ENCODE measurements around the gene RAB37.

RAB37 gene

GRCh38 chr17:74785981-74786360 lies 48.9 kb downstream of the RAB37 start:
- Histone ChIP-seq H3K9me3 (ENCODE audit: control insufficient read depth, low read depth, low read length) (no peaks in the 10 kb centered on the region), H3K27me3 (ENCODE audit: control insufficient read depth, insufficient read depth, low read length) (no peaks in the 10 kb centered on the region), H3K36me3 (ENCODE audit: control insufficient read depth, low read depth, low read length) (no peaks in the 10 kb centered on the region), H3K4me1 (ENCODE audit: control insufficient read depth, low read depth, low read length) (peaks cover 7% of the 10 kb centered on the region), H3K9ac (ENCODE audit: low read length) (no peak overlapping the region), H3K4me3 (ENCODE audit: low read length) (no peak overlapping the region), H3K27ac (ENCODE audit: low read length) (no peak overlapping the region)

GRCh38 chr17:74786431-74787055 lies 49.5 kb downstream of the RAB37 start:
- Histone ChIP-seq H3K9me3 (ENCODE audit: control insufficient read depth, low read depth, low read length) (no peaks in the 10 kb centered on the region), H3K27me3 (ENCODE audit: control insufficient read depth, insufficient read depth, low read length) (no peaks in the 10 kb centered on the region), H3K4me1 (ENCODE audit: control insufficient read depth, low read depth, low read length) (peaks cover 7% of the 10 kb centered on the region), H3K36me3 (ENCODE audit: control insufficient read depth, low read depth, low read length) (no peaks in the 10 kb centered on the region), H3K27ac (ENCODE audit: low read length) (no peak overlapping the region), H3K9ac (ENCODE audit: low read length) (no peak overlapping the region), H3K4me3 (ENCODE audit: low read length) (no peak overlapping the region)

DNA sequence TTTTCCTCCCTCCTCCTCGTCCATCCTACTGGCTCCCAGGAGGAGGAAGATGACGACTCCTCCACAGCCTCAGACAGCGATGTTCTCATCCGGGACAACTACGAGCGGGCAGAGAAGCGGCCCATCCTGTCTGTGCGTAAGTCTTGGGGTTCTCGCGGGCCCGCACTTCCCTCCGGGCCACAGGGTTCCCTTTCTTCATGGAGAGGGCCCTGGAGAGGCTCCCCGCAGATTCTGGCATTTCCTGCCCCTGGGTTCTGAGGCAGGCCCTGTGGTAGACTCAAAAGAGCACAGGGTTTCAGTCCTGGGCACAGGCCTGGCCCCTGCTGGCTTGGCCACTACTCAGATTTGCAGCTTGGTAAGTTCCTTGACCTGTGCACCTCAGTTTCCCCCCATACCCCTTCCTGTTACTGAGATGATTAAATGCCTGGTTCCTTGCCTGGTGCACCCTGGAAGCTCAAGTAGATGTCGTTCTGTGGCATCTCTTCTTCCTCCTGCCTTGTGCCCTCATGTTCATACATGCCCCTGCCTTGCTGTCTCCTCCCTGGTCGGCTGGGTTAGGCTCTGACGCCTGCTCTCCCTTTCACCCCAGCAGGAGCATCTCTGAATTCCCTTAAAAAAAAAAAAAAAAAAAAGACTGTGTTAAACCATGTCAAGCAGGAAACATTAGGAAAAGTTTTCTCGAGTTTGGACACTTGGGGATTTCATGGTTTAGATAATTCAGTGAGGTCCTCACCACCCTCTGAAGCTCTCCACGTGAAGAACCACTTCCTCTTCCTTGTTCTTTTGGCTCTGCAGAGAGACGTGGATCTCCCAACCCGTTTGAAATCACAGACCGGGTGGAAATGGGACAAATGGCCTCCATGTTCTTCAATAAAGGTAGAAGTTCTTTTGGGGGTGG lies 53.4 kb downstream of the RAB37 start:
- H3K9ac ChIP-seq (ENCODE audit: low read length): no peak overlapping the region
- H3K4me1 ChIP-seq (ENCODE audit: control insufficient read depth, low read depth, low read length): no peaks in the 10 kb centered on the region
- H3K9me3 ChIP-seq (ENCODE audit: control insufficient read depth, low read depth, low read length): no peaks in the 10 kb centered on the region
- peaks cover 14% of the 10 kb centered on the region for H3K36me3 ChIP-seq (ENCODE audit: control insufficient read depth, low read depth, low read length)
- no peak overlapping the region for H3K4me3 ChIP-seq (ENCODE audit: low read length)
- no peaks in the 10 kb centered on the region for H3K27me3 ChIP-seq (ENCODE audit: control insufficient read depth, insufficient read depth, low read length)
- H3K27ac ChIP-seq (ENCODE audit: low read length): no peak overlapping the region

DNA sequence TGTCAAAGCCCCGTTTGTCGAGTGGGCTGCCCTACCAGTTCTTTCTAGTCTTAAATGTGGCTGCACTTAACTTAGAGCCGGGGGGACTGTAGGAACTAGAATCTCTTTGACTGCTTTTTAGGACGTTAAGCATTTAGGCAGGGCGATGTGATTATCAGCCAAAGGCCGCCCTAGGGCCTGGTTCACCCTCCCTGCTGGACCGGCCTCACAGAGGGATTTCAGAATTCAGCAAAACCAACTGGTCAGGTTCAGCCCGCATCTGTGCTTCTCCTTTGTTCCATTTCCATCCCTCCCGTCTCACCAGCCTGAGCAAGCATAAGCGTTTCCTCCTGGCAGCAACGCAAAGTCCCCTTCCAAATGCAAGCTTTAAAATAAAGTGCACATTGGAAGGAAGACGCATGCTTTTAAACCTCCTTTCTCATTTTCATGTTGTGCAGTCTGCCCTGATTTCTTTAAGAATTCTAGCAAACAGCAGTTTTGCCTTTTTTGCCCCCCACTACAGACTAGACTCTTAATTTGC lies 55.6 kb downstream of the RAB37 start:
- peaks cover 18% of the 10 kb centered on the region for H3K36me3 ChIP-seq (ENCODE audit: control insufficient read depth, low read depth, low read length)

DNA sequence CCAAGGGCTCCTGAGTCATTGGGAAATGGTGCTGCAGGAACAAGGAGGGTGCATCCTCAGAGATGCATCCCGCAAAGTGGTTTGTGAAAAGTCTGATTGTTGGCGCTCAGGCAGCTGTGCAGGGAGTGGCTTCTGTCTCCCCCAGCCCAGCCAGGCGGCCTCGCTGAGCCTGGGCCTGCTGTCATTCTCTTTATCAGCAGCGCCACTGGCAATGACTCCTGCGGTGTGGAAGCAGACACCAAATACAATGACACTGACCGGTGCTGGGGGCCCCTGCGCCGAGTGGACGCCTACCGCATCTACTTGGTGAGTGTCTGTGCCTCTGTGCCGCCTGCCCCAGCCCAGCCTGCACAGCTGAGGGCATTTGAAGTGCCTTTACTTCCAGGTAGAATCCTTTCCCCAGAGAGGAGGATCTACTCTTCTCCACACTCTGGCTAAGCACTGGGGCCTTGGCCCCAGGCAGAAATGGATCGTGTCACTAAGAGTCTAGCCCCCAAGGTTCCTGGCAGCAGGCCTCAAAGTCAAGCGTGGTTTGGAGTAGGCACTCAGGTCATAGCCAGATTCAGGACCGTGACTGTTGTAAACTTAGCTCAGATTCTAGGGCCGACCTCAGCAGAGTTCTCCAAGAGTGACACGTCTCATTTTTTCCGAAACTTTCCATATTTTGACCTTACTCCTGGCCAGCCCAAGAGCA lies 58.4 kb downstream of the RAB37 start:
- no peak overlapping the region for H3K9ac ChIP-seq (ENCODE audit: low read length)
- H3K27me3 ChIP-seq (ENCODE audit: control insufficient read depth, insufficient read depth, low read length): no peaks in the 10 kb centered on the region
- peaks cover 32% of the 10 kb centered on the region for H3K36me3 ChIP-seq (ENCODE audit: control insufficient read depth, low read depth, low read length)
- H3K27ac ChIP-seq (ENCODE audit: low read length): no peak overlapping the region
- H3K9me3 ChIP-seq (ENCODE audit: control insufficient read depth, low read depth, low read length): no peaks in the 10 kb centered on the region
- H3K4me1 ChIP-seq (ENCODE audit: control insufficient read depth, low read depth, low read length): no peaks in the 10 kb centered on the region
- no peak overlapping the region for H3K4me3 ChIP-seq (ENCODE audit: low read length)

More for the DNA sequence above, 55.6 kb downstream of the RAB37 start:
- H3K27ac ChIP-seq (ENCODE audit: low read length): no peak overlapping the region
- no peak overlapping the region for H3K4me3 ChIP-seq (ENCODE audit: low read length)
- no peaks in the 10 kb centered on the region for H3K4me1 ChIP-seq (ENCODE audit: control insufficient read depth, low read depth, low read length)
- no peaks in the 10 kb centered on the region for H3K27me3 ChIP-seq (ENCODE audit: control insufficient read depth, insufficient read depth, low read length)
- no peaks in the 10 kb centered on the region for H3K9me3 ChIP-seq (ENCODE audit: control insufficient read depth, low read depth, low read length)
- H3K9ac ChIP-seq (ENCODE audit: low read length): no peak overlapping the region

DNA sequence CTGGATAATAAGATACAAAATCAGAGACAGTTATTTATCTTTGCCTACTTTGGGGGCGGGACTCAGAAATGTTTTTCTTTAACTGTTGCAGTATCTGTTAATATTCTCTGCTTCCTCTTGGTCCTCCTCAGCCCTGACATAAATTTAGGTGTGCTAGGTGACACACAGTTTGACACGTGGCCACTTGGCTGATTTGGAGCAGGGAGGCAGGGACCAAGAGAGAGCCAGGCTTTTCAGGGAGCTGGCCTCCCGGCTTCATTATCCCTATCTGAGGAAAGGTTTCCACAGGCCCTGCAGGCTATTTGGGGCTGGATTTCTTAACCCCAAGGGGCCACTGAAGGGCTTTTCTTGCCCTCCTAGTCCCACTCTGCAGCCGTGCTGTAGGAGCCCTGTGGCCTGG lies 59.2 kb downstream of the RAB37 start:
- Histone ChIP-seq H3K4me1 (ENCODE audit: control insufficient read depth, low read depth, low read length) (no peaks in the 10 kb centered on the region), H3K4me3 (ENCODE audit: low read length) (no peak overlapping the region), H3K27ac (ENCODE audit: low read length) (no peak overlapping the region), H3K9me3 (ENCODE audit: control insufficient read depth, low read depth, low read length) (no peaks in the 10 kb centered on the region), H3K27me3 (ENCODE audit: control insufficient read depth, insufficient read depth, low read length) (no peaks in the 10 kb centered on the region), H3K36me3 (ENCODE audit: control insufficient read depth, low read depth, low read length) (peaks cover 33% of the 10 kb centered on the region), H3K9ac (ENCODE audit: low read length) (no peak overlapping the region)

GRCh38 chr17:74796866-74797265 lies 59.8 kb downstream of the RAB37 start:
- Histone ChIP-seq H3K36me3 (ENCODE audit: control insufficient read depth, low read depth, low read length) (peaks cover 33% of the 10 kb centered on the region), H3K9me3 (ENCODE audit: control insufficient read depth, low read depth, low read length) (no peaks in the 10 kb centered on the region), H3K4me3 (ENCODE audit: low read length) (no peak overlapping the region), H3K27me3 (ENCODE audit: control insufficient read depth, insufficient read depth, low read length) (no peaks in the 10 kb centered on the region), H3K4me1 (ENCODE audit: control insufficient read depth, low read depth, low read length) (no peaks in the 10 kb centered on the region), H3K9ac (ENCODE audit: low read length) (no peak overlapping the region), H3K27ac (ENCODE audit: low read length) (no peak overlapping the region)

Measured in iPS-18a (cell line).